Measurements from ENCODE around the gene DCHS1. TPM values are rescaled to one million over a fixed set of nuclear protein-coding genes. Genes with fewer than 3 reads are reported as not detected.

Gene DCHS1
- total RNA-seq, 2 donors from 2014 or later, result 11.2 to 17.4 TPM

DNA sequence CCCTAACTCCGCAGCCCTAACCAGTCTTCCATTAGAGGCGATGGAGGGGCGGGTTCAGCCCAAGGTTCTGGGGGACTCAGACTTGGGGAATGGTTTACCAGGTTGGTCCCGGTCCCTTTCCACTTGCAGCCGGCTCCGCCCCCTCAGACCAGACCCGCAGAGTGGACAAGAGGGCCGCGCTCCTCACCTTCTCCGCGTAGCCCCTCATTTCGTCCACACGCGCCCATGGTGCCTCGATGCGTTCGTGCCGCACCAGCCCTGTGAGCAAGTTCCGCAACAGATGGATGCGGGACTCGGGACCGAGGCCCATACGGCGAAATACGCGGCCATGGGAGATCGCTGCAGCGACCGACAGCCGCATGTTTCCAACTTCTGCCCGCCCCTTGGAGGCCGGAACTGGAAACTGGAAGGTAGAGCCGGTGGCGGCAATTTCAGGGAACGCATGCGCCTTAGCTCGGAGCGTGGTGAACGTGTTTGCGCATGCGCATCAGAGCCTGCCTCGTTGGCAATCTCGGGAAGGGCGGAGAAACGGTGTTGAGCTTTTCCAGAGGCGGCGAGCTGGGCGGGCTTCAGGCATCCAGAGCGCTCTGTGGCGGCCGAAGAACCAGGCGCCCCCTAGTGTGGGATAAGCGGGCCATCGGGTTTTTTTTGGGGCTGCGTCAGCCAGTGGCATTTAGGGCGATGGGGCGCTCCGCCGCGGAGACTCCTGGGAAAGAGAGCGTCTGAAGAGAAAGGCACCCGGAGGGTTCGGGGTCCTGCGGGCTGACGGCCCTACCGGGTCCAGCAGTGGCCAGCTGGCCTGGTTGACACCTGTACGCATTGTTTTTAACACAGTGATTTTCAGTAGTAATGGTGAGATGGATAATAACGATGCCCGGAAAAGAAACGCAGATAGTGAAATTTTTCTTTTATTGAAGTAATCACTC is 27.6 kb upstream of the DCHS1 start, which contains the start of gene MRPL17:
Gene MRPL17 (minus strand): TSS at position 405 of the 926 bp plus-strand sequence. CDS start 44 bp downstream, at position 361.
- Histone ChIP-seq H3K27me3 (replicated peaks; ENCODE audit: insufficient read depth) (no peaks in the 10 kb centered on the region), H3K4me1 (replicated peaks) (peaks cover 6% of the 10 kb centered on the region), H3K4me3 (peak within 1 kb of the TSS; percentile 72 to 85), H3K36me3 (no peaks in the 10 kb centered on the region), H3K27ac (peak within 1 kb of the TSS; percentile 82 to 90), H3K9me3 (no peaks in the 10 kb centered on the region)
- intact Hi-C loops (cut with DNase I), result loop anchor here (5.0 kb wide), 3 partner anchors 71 to 201 kb away; partner anchors contain the start of genes ARFIP2, TAF10 and TIMM10B
- DNase-seq (ENCODE audit: low spot score), result peak; percentile 98
- TF ChIP-seq, protein P1, sequence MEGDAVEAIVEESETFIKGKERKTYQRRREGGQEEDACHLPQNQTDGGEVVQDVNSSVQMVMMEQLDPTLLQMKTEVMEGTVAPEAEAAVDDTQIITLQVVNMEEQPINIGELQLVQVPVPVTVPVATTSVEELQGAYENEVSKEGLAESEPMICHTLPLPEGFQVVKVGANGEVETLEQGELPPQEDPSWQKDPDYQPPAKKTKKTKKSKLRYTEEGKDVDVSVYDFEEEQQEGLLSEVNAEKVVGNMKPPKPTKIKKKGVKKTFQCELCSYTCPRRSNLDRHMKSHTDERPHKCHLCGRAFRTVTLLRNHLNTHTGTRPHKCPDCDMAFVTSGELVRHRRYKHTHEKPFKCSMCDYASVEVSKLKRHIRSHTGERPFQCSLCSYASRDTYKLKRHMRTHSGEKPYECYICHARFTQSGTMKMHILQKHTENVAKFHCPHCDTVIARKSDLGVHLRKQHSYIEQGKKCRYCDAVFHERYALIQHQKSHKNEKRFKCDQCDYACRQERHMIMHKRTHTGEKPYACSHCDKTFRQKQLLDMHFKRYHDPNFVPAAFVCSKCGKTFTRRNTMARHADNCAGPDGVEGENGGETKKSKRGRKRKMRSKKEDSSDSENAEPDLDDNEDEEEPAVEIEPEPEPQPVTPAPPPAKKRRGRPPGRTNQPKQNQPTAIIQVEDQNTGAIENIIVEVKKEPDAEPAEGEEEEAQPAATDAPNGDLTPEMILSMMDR (IDR thresholded peaks at IDR 0.05), result peak; percentile 86 to 98 (median 96)
- TF ChIP-seq POLR2A (IDR thresholded peaks at IDR 0.05) (peak; percentile 79), POLR2AphosphoS5 (IDR thresholded peaks at IDR 0.05) (peak; percentile 99)
- under 1% methylated on average over 70 of the region's 70 CpGs for WGBS

DNA sequence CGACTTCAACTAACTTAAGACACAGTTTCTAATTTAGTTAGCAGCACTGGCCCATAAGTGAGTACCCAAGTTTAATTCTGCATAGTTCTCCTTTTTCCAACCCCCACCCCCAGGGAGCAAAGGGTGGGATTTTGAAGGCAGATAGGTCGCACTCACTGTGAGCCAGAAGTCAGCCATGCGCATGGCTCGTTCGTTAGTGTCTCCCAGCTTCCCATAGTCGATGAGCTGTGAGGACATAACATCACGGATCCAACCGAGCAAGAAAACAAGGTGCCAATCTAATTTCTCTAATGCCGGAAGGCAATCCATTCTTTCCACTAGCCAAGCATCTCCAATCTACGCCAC is 27.0 kb upstream of the DCHS1 start:
- no peak for DNase-seq (ENCODE audit: low spot score)
- Histone ChIP-seq H3K36me3 (no peaks in the 10 kb centered on the region), H3K27ac (peak overlapping the region; percentile 82 to 90), H3K4me3 (peak overlapping the region; percentile 72 to 85), H3K9me3 (no peaks in the 10 kb centered on the region), H3K4me1 (replicated peaks) (peaks cover 6% of the 10 kb centered on the region), H3K27me3 (replicated peaks; ENCODE audit: insufficient read depth) (no peaks in the 10 kb centered on the region)
- intact Hi-C loops (cut with DNase I), result loop anchor here (5.0 kb wide), 3 partner anchors 70 to 200 kb away; partner anchors contain the start of genes ARFIP2, TAF10 and TIMM10B
- WGBS, result under 1% methylated on average over 10 of the region's 10 CpGs
- TF ChIP-seq POLR2AphosphoS5 (IDR thresholded peaks at IDR 0.05), result no peak
- TF ChIP-seq, protein P1 (IDR thresholded peaks at IDR 0.05), result no peak

DNA sequence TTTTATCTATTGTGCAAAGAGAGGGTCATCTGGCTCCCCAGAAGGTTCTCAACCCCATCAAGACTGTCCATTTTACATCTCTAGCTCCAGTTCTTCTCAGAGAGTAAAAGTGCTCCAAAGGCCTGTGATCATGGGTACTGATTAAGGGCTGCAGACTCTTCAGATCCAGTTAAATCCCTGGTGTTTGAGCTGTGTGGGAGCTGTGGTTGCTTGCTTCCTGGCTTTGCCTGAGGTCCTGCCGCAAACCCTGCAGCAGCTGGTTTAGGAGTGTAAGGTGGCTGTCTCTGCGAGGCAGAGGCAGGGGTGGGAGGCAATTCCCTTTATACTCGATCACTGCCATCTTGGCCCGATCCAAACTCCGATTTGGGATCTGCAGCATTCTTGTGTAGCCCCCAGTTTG is 26.3 kb upstream of the DCHS1 start:
- TF ChIP-seq, protein P1 (IDR thresholded peaks at IDR 0.05), result no peak
- TF ChIP-seq POLR2AphosphoS5 (IDR thresholded peaks at IDR 0.05), result no peak
- TF ChIP-seq POLR2A (IDR thresholded peaks at IDR 0.05), result no peak
- H3K9me3 ChIP-seq, result no peaks in the 10 kb centered on the region
- H3K4me3 ChIP-seq, result peak overlapping the region; percentile 72 to 85
- H3K4me1 ChIP-seq (replicated peaks), result peaks cover 6% of the 10 kb centered on the region
- intact Hi-C loops (cut with DNase I), result loop anchor here (5.0 kb wide), 3 partner anchors 70 to 200 kb away; partner anchors contain the start of genes ARFIP2, TAF10 and TIMM10B
- WGBS, result 23% methylated on average over 5 of the region's 5 CpGs
- no peaks in the 10 kb centered on the region for H3K27me3 ChIP-seq (replicated peaks; ENCODE audit: insufficient read depth)
- no peak overlapping the region for H3K27ac ChIP-seq
- H3K36me3 ChIP-seq, result no peaks in the 10 kb centered on the region
- DNase-seq (ENCODE audit: low spot score), result no peak

DNA sequence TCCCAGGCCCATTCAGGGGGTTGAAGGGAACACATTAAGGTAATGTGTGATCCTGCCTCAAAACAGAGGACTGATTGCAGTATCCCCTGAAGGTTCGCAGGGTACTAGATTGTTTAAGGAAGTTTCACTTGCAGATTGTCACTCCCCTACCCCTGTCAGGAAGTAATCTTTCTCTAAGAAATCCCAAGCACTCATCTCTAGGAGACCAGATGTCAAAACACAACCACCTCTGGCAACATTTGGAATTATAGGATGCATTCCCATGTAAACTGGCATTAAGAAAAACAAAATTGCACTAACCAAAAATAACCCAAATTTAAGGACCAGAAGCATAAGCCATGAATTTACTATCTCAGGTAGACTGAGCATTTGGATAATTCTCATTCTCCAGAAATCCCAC is 25.9 kb upstream of the DCHS1 start:
- Histone ChIP-seq H3K36me3 (no peaks in the 10 kb centered on the region), H3K4me3 (no peak overlapping the region), H3K27me3 (replicated peaks; ENCODE audit: insufficient read depth) (no peaks in the 10 kb centered on the region), H3K4me1 (replicated peaks) (peaks cover 6% of the 10 kb centered on the region), H3K27ac (no peak overlapping the region), H3K9me3 (no peaks in the 10 kb centered on the region)
- intact Hi-C loops (cut with DNase I), result loop anchor here (5.0 kb wide), 3 partner anchors 69 to 199 kb away; partner anchors contain the start of genes ARFIP2, TAF10 and TIMM10B
- DNase-seq (ENCODE audit: low spot score), result no peak
- TF ChIP-seq POLR2A (IDR thresholded peaks at IDR 0.05), result no peak
- TF ChIP-seq, protein P1 (IDR thresholded peaks at IDR 0.05), result no peak
- no peak for TF ChIP-seq POLR2AphosphoS5 (IDR thresholded peaks at IDR 0.05)
- WGBS, result 44% methylated on average over 1 of the region's 1 CpG
